NCI-H128 (cell line): ENCODE results near the gene TM7SF3.
A peak's percentile ranks its signal among the peaks of the same experiment; 100 is the strongest.
"Not testable (repeated sequence)": the region's sequence is repeated elsewhere in the genome, so short reads cannot be mapped to it uniquely, and the experiment has no call there.

Source experiments
- DNase-seq: peaks from one replicate; lab custom pipeline; 2025; ENCODE audit not compliant: unreplicated experiment; lab: John Stamatoyannopoulos, UW

The TM7SF3 gene

DNA sequence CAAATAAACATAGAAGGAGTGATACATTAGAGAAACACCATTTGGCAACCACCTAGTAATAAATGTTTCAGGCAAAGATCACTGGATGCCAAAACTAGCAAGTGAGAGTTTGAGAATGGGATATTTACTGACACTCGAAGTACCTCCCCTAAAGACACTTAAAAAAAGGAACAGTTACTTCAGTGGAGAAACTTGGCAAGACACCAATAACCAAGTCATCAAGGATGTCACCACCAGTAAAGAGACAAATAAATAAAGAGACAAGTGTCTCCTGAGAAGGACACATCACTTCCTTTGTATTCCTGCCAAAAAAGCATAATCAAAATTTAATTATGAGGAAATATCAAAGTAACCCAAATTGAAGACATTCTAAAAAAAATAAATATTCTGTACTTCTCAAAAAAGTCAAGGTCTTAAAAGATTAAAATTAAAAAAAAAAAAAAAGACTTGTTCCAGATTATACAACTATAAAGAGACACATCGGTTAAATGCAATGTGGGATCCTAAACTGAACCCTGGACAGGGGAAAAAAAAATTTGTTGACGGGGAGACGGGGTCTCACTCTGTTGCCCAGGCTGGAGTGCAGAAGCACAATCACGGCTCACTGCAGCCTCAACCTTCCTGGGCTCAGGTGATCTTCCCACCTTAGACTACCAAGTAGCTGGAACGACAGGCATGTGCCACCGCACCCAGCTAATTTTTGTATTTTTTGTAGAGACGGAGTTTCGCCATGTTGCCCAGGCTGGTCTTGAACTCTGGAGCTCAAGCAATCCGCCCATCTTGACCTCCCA is 26.4 kb downstream of the TM7SF3 start:
- no peak for DNase-seq

DNA sequence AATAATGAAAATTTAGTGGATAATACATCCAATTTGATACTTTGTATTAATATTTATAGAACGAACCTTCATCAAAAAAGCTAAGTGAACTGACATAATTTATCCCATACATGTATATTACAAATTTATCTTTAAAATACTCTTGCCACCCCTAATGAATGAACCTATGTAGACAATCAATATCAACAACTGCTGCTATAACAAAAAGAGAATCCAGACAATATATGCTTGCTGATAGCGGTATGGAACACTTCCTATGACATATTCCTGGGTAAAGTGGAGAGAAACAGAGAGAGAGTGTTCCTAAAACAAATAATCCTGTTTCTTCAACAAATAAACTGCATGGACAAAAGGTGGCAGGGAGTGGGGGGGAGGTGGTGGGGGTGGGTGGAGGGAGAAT is 31.3 kb downstream of the TM7SF3 start:
- DNase-seq, result no peak

DNA sequence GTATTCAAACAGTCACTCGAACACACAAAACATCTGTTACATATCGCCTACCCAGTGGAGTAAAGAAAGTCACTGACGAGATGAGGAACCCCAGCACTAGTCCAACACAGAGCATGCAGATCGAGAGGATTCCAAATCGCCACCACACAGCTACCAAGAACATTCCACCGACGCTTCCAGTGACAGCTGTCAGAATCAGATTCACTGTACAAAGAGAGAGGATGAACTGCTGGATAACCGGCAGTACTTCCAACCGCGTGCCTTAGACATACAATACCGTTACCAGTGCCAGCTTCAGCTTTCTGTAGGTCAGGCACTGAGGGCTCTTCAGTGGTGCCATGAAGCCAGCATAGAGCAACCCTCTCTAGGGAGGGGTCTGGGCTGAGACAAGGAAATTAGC is 34.5 kb downstream of the TM7SF3 start:
- no peak for DNase-seq

DNA sequence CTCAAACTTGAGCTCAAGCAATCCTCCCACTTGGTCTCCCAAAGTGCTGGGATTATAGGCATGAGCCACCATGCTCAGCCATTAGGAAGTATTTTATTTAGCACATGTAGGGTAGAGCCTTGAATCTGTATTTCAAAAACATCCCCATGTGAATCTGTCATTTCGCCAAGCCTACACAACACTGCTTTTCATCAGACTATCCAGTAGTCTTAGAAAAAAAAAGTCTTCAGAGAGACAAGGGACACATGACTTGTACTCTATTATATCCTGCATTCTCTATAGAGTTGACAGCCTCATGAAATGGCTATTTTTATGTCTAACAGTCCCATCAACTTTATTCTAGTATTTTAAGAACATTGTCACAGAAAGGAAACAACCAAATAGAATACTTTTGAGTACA is 35.4 kb downstream of the TM7SF3 start:
- DNase-seq, result no peak

DNA sequence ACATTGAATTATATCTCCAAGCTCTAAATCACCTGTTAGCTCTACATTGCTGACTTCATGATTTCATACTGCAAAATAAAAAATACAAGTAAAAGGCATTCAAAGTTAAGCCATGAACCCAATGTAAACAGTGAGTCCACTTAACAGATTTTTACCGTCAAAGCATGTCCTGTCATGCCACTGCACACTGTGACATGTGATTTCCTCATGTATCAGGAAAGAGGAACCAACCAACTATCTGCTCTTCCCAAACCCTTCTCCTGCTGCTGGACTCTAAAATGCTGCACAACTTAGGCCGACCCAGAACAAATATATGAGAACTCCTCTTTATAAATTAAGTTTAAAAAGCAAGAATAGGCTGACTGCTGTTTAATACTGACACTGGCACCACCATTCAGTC is 37.5 kb downstream of the TM7SF3 start:
- no peak for DNase-seq

DNA sequence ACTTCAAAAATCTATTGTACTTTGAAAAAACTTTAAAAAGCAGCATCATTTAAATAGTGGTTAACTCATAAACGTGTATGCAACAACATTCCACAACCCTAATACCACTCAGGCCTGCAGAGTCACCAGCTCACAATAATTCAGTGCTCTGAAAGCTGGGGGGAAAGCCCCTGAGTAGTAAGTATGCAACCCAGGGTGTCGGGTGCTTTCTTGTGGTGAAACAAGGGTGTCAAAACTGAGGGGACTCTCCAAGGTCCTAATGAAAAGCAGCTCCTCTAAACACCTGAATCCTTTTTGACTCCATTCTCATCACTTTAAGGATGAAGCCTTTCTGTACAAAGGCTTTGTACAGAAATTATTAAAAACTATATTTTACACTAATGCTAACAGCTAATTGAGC is 42.2 kb downstream of the TM7SF3 start:
- DNase-seq, result no peak

DNA sequence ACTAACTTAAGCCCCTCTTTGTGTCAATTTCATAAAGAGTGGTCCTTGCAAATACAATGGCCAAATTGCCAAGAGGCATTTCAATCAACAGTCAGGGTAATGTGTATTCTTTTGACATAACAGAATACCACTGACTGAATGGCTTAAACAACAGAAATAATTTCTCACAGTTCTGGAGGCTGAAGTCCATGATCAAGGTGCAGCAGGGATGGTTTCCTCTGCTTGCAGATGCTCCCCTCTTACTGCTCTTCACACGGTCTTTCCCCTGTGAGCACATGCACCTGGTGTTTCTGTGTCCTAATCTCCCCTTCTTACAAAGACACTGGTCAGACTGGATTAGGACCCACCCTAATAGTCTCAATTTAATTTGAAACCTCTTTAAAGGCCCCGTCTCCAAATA is 44.0 kb downstream of the TM7SF3 start:
- DNase-seq, result no peak

DNA sequence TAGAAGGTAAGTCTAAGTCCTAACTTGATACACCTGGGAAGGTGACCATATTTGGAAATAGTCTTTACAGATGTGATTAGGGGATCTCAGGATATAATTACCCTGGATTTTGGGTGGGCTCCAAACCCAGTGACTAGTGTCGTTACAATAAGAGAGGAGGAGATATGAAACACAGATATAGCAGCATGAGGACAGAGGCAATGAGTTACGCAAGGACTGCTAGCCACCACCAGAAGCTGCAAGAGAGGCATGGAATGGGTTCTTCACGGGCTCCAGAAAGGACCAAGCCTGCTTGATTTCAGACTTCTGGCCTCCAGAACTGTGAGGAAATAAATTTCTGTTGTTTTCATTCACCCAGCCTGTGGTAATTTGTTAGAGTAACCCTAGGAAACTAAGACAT is 47.3 kb downstream of the TM7SF3 start:
- no peak for DNase-seq

DNA sequence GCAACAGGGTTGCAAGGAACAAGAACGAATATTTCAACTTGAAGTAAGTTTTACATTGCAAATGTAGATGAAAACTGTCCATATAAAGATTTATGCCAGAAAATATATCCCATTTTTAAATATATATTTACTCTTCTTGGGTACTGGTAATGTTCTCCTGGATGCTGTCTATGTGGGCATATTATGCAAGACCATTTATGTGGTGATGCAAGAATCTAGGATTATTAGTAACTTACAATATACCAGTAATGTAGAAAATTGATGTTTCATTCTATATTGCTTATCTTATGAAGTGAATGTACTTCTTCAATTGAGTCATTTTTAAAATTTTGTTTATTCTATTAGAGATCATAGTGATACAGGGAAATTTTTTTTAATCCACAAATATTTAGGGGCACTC is 50.8 kb downstream of the TM7SF3 start:
- DNase-seq, result no peak

DNA sequence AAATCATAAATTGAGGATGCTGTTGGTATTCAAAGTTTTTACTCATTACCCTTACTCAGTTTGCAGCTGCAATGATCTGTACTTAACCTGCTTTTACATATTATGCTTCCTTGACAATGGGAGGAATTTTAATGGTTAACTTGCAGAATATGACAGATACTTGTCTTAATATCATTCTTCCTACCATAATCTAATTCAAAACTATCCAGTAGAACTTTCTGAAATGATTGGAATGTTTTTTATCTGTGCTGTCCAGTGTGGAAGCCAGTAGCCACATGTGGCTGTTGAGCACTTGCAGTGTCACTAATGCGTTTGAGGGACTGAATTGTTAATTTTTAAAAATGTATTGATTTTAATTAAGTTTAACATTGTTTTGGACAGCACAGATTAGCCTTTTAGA is 52.4 kb downstream of the TM7SF3 start:
- DNase-seq, result no peak

DNA sequence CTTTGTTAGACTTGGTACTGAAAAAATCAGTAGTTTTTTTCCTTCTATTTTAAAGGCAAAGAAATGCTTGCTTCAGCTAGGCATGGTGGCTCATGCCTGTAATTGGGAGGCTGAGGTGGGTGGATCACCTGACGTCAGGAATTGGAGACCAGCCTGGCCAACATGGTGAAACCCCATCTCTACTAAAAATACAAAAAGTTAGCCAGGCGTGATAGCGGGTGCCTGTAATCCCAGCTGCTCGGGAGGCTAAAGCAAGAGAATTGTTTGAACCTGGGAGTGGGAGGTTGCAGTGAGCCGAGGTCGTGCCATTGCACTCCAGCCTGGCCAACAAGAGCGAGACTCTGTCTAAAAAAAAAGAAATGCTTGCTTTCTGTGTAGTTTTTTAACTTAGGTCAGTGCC is 52.8 kb downstream of the TM7SF3 start:
- DNase-seq, result not testable (repeated sequence)

DNA sequence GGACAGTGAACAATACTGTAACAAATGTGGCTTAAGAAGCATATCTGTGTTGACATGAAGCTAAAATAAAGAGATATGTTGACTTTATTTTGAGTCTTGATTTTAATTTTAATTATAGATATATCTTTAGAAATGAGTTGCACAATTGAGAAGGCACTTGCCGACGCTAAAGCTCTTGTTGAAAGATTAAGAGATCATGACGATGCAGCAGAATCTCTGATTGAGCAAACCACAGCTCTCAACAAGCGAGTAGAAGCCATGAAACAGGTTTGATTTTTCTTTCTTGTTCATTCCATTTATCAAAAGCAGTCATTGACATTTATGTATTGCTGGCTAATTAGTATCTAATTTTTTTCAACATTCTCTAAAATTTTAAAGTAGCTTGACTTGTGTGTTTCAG is 60.2 kb downstream of the TM7SF3 start:
- no peak for DNase-seq

DNA sequence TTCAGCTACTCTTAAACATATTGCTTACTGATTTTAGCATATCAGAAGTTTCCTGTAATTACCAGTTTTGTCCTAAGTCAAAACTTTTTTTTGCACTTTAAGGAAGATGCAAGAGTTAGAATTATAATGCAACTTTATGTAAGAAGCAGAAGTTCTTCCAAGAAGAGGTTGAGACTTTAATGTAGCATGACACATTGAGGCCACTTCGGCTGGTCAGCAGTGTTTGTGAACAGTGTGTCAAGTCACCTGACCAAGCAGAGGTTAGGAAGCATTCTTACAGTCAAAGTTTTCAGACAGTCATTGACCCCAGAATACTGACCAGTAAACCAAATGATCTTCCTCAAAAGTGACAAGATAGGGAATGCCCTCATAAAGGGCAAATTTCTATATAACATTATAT is 60.7 kb downstream of the TM7SF3 start:
- DNase-seq, result no peak

DNA sequence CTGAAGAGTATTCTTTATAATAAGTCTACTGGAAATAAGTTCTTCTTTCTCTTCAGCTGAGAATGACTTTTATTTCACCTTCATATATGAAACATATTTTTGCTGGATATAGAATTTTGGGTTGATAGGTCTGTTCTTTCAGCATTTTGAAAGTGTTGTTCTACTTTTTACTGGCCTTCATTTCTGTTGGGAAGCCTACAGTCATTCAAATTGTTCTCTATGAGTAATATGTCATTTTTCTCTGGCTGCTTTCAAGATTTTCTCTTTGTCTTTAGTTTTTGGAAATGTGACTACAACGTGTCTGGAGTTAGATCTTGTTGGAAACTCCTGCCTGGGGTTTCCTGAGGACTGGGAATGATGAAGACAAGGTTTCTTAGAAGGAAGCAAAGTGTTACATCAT is 65.9 kb downstream of the TM7SF3 start:
- DNase-seq, result no peak

DNA sequence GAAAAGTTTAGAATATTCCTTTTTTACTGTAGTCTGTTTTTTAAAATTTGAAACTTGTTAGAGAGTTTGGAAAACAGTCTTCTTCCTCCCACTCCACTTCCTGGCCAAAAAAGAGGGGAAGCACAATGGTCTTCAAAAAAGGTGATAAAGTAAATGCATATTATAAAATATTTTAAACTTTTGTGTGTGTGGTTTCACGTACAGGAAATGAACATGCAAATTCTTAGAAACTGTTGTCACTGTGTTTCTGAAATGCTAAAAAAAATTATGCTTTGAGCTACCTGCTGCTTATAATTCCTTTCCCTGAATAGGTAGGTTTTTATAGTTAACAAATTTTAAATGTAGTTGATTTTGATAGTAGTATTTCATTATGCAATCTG is 73.0 kb downstream of the TM7SF3 start:
- no peak for DNase-seq

DNA sequence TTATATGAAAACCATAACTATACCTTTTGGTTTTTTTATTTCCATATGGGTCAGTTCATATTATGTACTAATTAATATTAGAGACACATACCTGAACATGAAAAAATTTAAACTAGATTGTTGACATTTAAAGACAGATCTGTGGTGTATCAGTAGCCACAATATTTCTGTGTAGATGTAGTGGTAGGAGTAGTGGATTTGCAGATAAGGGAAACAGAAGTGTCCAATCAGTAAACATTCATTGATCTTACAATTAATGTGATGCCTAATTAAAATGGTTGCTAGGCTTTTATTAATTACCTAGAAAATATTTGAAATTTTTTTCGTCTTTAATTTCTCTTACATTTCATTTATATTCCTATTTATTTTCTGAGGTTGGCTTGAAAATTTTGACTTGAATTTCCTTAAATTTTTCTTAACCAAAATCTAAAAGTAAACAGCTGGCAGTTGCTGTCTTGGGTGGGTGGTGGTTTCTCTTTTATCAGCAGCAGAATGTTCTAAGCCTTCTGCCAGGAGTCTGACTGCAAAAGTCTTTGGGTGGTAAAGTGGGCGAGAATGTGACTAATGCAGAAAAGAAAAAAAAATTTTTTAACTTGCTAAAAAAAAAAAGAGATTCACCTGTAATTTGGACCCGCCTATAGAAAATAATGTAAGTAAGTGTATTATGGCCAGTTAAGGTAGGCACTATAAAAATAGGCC is 73.5 kb downstream of the TM7SF3 start:
- DNase-seq, result no peak

DNA sequence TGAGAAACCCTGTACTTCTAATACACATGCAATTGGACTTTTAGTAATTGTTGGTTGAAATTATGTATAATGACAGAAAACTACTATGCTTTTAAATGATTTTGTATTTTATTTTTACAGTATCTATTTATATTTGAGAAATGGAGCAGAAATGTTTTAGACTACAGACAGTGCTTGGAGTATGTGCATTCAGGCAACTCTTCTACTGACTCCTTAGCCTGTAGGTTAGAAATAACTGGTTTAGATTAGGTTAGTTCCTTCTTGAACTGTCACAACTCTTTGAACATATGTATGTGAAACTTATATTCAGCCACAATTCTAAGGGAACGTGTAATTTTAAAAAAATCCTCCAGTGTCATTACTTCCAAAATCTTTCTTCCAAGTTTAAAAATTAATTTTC is 74.2 kb downstream of the TM7SF3 start:
- no peak for DNase-seq

DNA sequence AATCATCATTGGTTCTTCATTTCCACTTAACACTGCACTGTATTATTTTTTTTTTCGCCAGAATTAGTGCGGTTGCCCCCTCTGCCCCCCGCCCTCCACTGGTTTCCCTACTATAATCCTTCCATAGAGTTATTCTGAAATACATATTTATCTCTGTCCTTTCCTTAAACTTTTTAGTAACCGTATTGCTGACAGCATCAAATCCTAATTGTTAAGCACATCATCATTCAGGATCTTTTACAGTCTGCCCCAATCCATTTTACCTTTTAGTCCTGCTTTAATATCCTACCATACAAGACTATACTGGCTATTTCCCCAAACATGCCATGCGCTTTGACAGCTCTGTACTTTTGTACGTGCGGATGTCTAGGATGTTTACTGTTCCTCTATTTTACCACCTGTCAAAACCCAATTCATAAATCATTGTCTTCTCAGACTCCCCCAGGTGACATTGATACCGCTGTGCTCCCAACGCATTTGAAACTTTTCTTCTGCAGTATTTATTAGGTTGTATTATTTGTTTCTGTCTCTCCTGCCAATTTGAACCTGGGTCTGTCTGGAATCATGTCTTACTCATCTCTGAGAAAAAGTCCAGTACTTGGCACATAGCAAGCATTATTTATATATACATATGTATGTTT is 74.9 kb downstream of the TM7SF3 start:
- DNase-seq, result no peak

DNA sequence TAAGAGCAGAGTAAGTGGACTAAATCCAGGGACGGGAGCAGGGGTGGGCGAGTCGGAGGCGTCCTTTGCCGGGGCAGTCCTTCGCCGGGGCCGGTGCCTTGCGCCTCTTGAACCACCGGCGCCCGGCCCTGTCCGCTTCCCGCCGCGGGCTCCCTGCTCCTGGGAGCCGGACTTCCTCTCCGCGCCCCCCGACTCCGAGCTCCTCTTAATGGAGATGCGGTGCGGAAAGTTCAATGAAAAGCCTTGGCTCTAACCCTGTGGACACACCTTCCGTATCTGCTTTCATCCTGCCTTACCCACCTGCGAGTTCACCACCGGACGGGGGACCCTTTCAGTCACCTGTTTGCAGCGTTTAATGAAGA is 75.5 kb downstream of the TM7SF3 start:
- no peak for DNase-seq

DNA sequence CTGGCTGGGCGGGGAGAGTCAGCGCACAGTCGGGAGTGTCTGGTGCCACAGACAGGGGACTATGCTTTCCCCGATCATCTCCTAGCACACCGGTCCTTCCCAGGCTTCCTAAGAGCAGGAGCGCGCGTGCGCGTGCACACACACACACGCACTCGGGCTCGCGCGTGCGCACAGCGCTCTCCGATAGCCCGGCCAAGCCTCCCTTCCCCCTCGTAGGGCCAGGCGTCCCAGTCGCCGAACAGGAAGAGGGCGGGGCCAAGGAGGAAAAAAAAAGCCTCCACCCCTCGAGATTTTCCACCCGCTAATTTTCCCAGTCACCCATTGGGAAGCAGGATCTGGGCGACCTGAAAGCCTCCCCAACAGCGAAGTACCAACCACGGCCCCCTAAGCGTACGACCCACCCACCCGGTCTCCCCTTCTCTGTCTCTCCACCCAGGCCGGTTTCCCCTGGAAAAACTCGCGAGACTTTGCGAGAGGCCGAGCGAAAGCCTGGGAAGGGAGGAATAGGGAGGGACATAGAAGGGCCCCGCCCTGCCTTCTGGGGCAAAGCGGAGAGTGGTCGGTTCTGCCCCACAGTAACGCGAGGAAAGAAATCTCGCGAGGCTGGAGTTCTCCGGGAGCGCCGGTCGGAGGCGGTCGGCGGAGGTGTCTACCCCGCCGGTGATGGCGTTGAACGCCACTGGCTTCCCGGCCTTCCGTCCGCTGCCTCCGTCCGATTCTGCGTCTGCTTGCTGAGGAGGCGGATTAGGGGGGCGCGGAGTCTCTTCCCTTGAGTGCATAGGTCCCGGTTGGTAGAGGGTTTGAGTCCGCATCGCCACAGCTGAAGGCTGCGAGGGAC is 76.1 kb downstream of the TM7SF3 start, which contains the start of the genes FGFR1OP2 and INTS13:
Gene FGFR1OP2 (plus strand): TSS at position 608 of the 838 bp plus-strand sequence. CDS start 15,689 bp downstream, outside the sequence.
Gene INTS13 (minus strand): TSS at position 119 of the 838 bp plus-strand sequence. CDS start 1,178 bp downstream, outside the sequence.
- peak; percentile 99 for DNase-seq

DNA sequence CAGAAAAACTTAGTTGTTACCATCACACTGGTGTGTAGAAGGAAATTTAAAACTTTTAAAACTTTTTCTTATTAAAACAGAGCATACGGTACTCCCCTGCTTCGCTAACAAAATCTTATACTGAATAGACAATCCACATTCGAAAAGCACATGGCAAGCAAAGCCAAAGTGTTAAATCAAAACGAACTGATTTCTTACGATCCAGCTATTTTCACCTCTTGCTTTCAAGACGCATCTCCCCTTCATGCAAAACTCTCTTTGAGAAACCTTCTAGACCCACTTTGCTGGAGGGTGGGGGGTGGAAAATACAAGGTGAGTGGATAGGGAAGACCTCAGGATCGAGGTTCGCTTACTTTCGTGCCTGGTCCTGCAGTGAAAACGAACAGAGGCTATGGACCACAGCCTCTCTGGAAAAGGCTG is 76.7 kb downstream of the TM7SF3 start:
- DNase-seq, result no peak
